Caki2 (cell line): ENCODE data around the gene RNPEP. TPM values are rescaled to one million over a fixed set of nuclear protein-coding genes. Genes with fewer than 3 reads are reported as not detected.
"Not testable (repeated sequence)": the region's sequence is repeated elsewhere in the genome, so short reads cannot be mapped to it uniquely, and the experiment has no call there.

ENCODE experiments used
- DNase-seq: peaks from one replicate; pipeline ENCODE4 v3.0.0-alpha.2; 2015; ENCODE audit warnings: low read depth
- in situ Hi-C: cut with HindIII; loops from 2 replicates; pipeline ENCODE4 v1.10.0; 2016; ENCODE audit warnings: low sequenced_read_pairs, low pct_unique_long_range_greater_than_20kb, mixed read lengths
- total RNA-seq: library from RNA; depleted of rRNA; stranded (reverse); fragments of >200 nt; shearing (Covaris generic); gene quantifications from 2 replicates; pipeline ENCODE4 v1.2.3, GENCODE V29; 2014; ENCODE audit warnings: low replicate concordance; rRNA removed

RNPEP gene
- total RNA-seq, 1 experiment from 2014 or later = 146 TPM

DNA sequence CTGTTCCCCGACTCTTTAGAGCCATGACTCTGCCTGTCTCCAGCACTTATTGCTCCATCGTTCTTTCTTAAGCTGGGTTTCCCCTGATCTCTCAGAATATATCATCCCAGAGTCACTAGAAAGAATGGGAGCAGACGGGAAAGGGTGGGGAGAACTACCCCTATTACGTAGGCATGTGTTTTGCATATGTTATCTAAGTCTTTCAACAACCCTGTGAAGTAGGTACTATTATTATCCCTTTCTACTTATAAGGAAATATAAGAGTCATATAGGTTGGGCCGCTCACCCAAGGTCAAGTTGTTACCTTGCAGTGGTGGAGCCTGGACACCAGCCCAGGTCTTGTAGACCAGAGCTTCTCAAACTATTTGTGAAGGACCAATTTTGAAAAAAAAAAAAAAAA, 66.7 kb downstream of the RNPEP start:
- no peak for DNase-seq
- in situ Hi-C loops = no loop called here

DNA sequence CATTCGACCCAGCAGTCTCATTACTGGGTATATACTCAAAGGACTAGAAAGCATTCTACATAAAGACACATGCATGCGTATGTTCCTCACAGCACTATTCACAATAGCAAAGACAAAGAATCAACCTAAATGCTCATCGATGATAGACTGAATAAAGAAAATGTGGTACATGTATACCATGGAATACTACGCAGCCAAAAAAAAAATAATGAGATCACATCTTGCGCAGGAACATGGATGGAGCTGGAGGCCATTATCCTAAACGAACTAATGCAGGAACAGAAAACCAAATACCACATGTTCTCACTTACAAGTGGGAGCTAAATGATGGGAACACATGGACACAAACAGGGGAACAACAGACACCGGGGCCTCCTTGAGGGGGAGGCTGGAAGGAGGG, 71.6 kb downstream of the RNPEP start:
- DNase-seq = no peak
- in situ Hi-C loops = no loop called here

DNA sequence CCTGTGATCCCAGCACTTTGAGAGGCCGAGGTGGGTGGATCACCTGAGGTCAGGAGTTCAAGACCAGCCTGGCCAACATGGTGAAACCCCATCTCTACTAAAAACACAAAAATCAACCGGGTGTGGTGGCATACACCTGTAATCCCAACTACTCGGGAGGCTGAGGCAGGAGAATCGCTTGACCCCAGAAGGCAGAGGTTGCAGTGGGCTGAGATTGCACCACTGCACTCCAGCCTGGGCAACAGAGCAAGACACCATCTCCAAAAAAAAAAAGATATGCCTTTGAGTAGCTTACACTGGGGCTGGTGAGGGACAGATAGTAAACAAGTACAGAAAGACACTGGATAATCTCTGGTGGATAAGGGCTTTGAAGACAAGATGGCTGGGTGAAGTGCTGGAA, 72.2 kb downstream of the RNPEP start:
- DNase-seq, in situ Hi-C loops: not testable (repeated sequence)

Other genes starting within 250 kb of the RNPEP start
- 16.6 and 20.4 TPM in 2 replicates for gene IPO9, start 153.5 kb upstream of the RNPEP start, total RNA-seq
- gene SHISA4, start 93.8 kb upstream of the RNPEP start, total RNA-seq = 36.4 and 36.9 TPM in 2 replicates
- not detected in 2 replicates for gene LMOD1, start 36.1 kb upstream of the RNPEP start, total RNA-seq
- 48.8 and 56.4 TPM in 2 replicates for gene TIMM17A, start 27.1 kb upstream of the RNPEP start, total RNA-seq
- gene ELF3, start 27.9 kb downstream of the RNPEP start, total RNA-seq = 251 and 255 TPM in 2 replicates
- not detected in 2 replicates for gene GPR37L1, start 140.3 kb downstream of the RNPEP start, total RNA-seq
- 16.9 and 23.9 TPM in 2 replicates for gene ARL8A, start 162.1 kb downstream of the RNPEP start, total RNA-seq
- gene PTPN7, start 178.0 kb downstream of the RNPEP start, total RNA-seq = not detected in 2 replicates
- gene LGR6, start 211.2 kb downstream of the RNPEP start, total RNA-seq = not detected in 2 replicates